ENCODE results near the gene MAPK11.

MAPK11 gene

GRCh38 chr22:50259302-50259701 is 10.9 kb downstream of the MAPK11 start:
- no peak for DNase-seq

- DNase-seq = no peak
These were observed 11.6 kb downstream of the MAPK11 start for GRCh38 chr22:50258361-50259292.

GRCh38 chr22:50257451-50258360 is 12.5 kb downstream of the MAPK11 start:
- DNase-seq = no peak

GRCh38 chr22:50257041-50257440 is 13.1 kb downstream of the MAPK11 start:
- DNase-seq = no peak

- no peak for DNase-seq
These were observed 13.8 kb downstream of the MAPK11 start for GRCh38 chr22:50256258-50256862.

GRCh38 chr22:50255607-50256006 is 14.6 kb downstream of the MAPK11 start:
- DNase-seq = no peak

GRCh38 chr22:50255099-50255498 is 15.1 kb downstream of the MAPK11 start:
- DNase-seq = no peak

GRCh38 chr22:50253941-50254340 is 16.2 kb downstream of the MAPK11 start:
- DNase-seq = no peak

- DNase-seq = no peak
These were observed 16.9 kb downstream of the MAPK11 start for GRCh38 chr22:50253046-50253915.

- DNase-seq = peak; percentile 35
These were observed 17.8 kb downstream of the MAPK11 start for GRCh38 chr22:50252082-50253045.

GRCh38 chr22:50251477-50252081 is 18.6 kb downstream of the MAPK11 start:
- no peak for DNase-seq

- peak; percentile 64 for DNase-seq
These were observed 19.4 kb downstream of the MAPK11 start, which contains the start of gene HDAC10 for GRCh38 chr22:50250555-50251476. Gene HDAC10, minus strand, starts transcription at chr22:50251265. Its CDS starts 233 bp downstream, at chr22:50251032.

- no peak for DNase-seq
These were observed 20.0 kb downstream of the MAPK11 start for GRCh38 chr22:50250249-50250554.

GRCh38 chr22:50249341-50250248 is 20.6 kb downstream of the MAPK11 start:
- no peak for DNase-seq

- no peak for DNase-seq
These were observed 21.7 kb downstream of the MAPK11 start for GRCh38 chr22:50248196-50249081.

- no peak for DNase-seq
These were observed 22.4 kb downstream of the MAPK11 start for GRCh38 chr22:50247748-50248147.
